B cell (primary cell): ENCODE data around the gene UBXN2A. TPM values are rescaled to one million over a fixed set of nuclear protein-coding genes. Genes with fewer than 3 reads are reported as not detected.
"Not testable (repeated sequence)": the region's sequence is repeated elsewhere in the genome, so short reads cannot be mapped to it uniquely, and the experiment has no call there.

Experiments used
- ATAC-seq: fragments of 200-7000 bp; cut with Tn5 transposase; one replicate; pipeline ENCODE4 v1.10.0; 2021; ENCODE audit warnings: low read depth, mild to moderate bottlenecking, moderate number of reproducible peaks, moderate library complexity
- CTCF ChIA-PET: fragments of 350-600 bp; sonication (Branson Sonifier 250); formaldehyde crosslinking; loops from one replicate; lab custom pipeline; 2021; ENCODE audit warnings: antibody characterized with exemption, inconsistent platforms; lab: Charles Lee
- POLR2A ChIA-PET: fragments of 350-600 bp; sonication (Branson Sonifier 250); formaldehyde crosslinking; loops from one replicate; lab custom pipeline; 2021; ENCODE audit warnings: antibody characterized with exemption; lab: Charles Lee
- DNase-seq: peaks from one replicate; pipeline ENCODE4 v3.0.0; 2013
- H2AFZ ChIP-seq: 2 replicates; pipeline ENCODE4 v1.6.1; 2012; ENCODE audit warnings: mild to moderate bottlenecking, low read depth, low read length; ENCODE audit not compliant: insufficient read depth, poor library complexity, severe bottlenecking
- H3K27ac ChIP-seq, 2 donors: 1 replicate in 1 of 2; 2 replicates in 1 of 2; pipeline ENCODE4 v1.5.1; 2012 to 2013; ENCODE audit warnings: low read length in 2 of 2, mild to moderate bottlenecking in 2 of 2, moderate library complexity in 1 of 2
- H3K27me3 ChIP-seq, 4 experiments: fragments of 200-600 bp in 1 of 4; sonication (generic) in 1 of 4; replicated peaks in 1 of 4; 1 replicate in 2 of 4; 2 replicates in 2 of 4; pipeline versions ENCODE4 v1.6.1 to v1.7.0; 2013 to 2016; ENCODE audit warnings: low read length in 3 of 4, mild to moderate bottlenecking in 2 of 4, mixed read lengths in 1 of 4, moderate library complexity in 1 of 4; ENCODE audit not compliant: insufficient read depth in 4 of 4, control insufficient read depth in 3 of 4; ENCODE audit errors: control extremely low read depth in 1 of 4
- H3K36me3 ChIP-seq, 2 experiments: replicated peaks in 1 of 2; 1 replicate in 1 of 2; 2 replicates in 1 of 2; pipeline versions ENCODE4 v1.6.1 to v1.7.1; 2013; ENCODE audit warnings: low read length in 1 of 2; ENCODE audit not compliant: insufficient read depth in 2 of 2, control insufficient read depth in 1 of 2; ENCODE audit errors: control extremely low read depth in 1 of 2, extremely low read depth in 1 of 2
- H3K4me1 ChIP-seq, 2 donors: fragments of 200-600 bp in 1 of 2; sonication (generic) in 1 of 2; 1 replicate in 1 of 2; 2 replicates in 1 of 2; pipeline versions ENCODE4 v1.5.1 to v1.6.1; 2013 to 2017; ENCODE audit warnings: low read length in 2 of 2; ENCODE audit not compliant: control insufficient read depth in 2 of 2, insufficient read depth in 2 of 2
- H3K4me2 ChIP-seq: replicated peaks from 2 replicates; pipeline ENCODE3; 2012; ENCODE audit warnings: mild to moderate bottlenecking, low read depth, low read length; ENCODE audit not compliant: poor library complexity, severe bottlenecking
- H3K4me3 ChIP-seq, 5 experiments: fragments of 200-600 bp in 1 of 5; sonication (generic) in 1 of 5; 1 replicate in 3 of 5; 2 replicates in 2 of 5; pipeline versions ENCODE4 v1.5.1 to v1.7.0; 2011 to 2016; ENCODE audit warnings: low read length in 4 of 5, mild to moderate bottlenecking in 4 of 5, low read depth in 2 of 5, control low read depth in 1 of 5, moderate library complexity in 1 of 5; ENCODE audit not compliant: insufficient read depth in 1 of 5; ENCODE audit errors: control extremely low read depth in 1 of 5, extremely low read depth in 1 of 5
- H3K79me2 ChIP-seq: fragments of 200-600 bp; sonication (generic); one replicate; pipeline ENCODE4 v1.6.0; 2016; ENCODE audit warnings: low read length; ENCODE audit not compliant: control insufficient read depth, insufficient read depth
- H3K9ac ChIP-seq: fragments of 200-600 bp; sonication (generic); 2 replicates; pipeline ENCODE4 v1.6.1; 2017; ENCODE audit warnings: mild to moderate bottlenecking, low read length, moderate library complexity
- H3K9me3 ChIP-seq, 3 donors: one replicate each; pipeline versions ENCODE4 v1.6.1 to v1.7.1; 2013; ENCODE audit warnings: low read length in 2 of 3; ENCODE audit not compliant: control insufficient read depth in 2 of 3, insufficient read depth in 1 of 3; ENCODE audit errors: control extremely low read depth in 1 of 3
- H4K20me1 ChIP-seq: 2 replicates; pipeline ENCODE4 v1.6.0; 2012; ENCODE audit warnings: mild to moderate bottlenecking, low read length; ENCODE audit not compliant: insufficient read depth, control insufficient read depth, poor library complexity, severe bottlenecking
- H3K27ac Mint-ChIP-seq: one replicate; pipeline ENCODE4 v1.8.0; 2021; ENCODE audit warnings: mixed read lengths
- H3K27me3 Mint-ChIP-seq: one replicate; pipeline ENCODE4 v1.8.0; 2021; ENCODE audit warnings: mixed read lengths
- H3K4me1 Mint-ChIP-seq: one replicate; pipeline ENCODE4 v1.8.0; 2021; ENCODE audit warnings: mixed read lengths
- H3K4me3 Mint-ChIP-seq: one replicate; pipeline ENCODE4 v1.8.0; 2021; ENCODE audit warnings: mixed read lengths
- H3K9me3 Mint-ChIP-seq: one replicate; pipeline ENCODE4 v1.8.0; 2022; ENCODE audit warnings: mixed read lengths; ENCODE audit not compliant: insufficient read depth
- CTCF ChIP-seq: fragments of 200-600 bp; IDR thresholded peaks from one replicate; pipeline ENCODE4 v1.8.0; 2022; ENCODE audit warnings: antibody characterized with exemption, mild to moderate bottlenecking
- EZH2 ChIP-seq: IDR thresholded peaks from 2 replicates; pipeline ENCODE4 v1.6.1; 2012; ENCODE audit warnings: borderline replicate concordance, low read depth, mild to moderate bottlenecking, moderate library complexity, low read length; ENCODE audit not compliant: insufficient read depth, poor library complexity, severe bottlenecking
- WGBS: methylation state at CpG from one replicate; pipeline ENCODE4 v1.1.5; 2013; ENCODE audit warnings: missing lambda C conversion rate; ENCODE audit not compliant: insufficient coverage; 5-methylcytosine and 5-hydroxymethylcytosine counted together
- intact Hi-C: fragments of 100-400 bp; cut with micrococcal nuclease; formaldehyde crosslinking; loops from one replicate; pipeline ENCODE4 v1.10.0; 2022
- polyA plus RNA-seq: library from polyadenylated mRNA; depleted of rRNA; stranded (reverse); fragments of >200 nt; gene quantifications from 2 replicates; pipeline ENCODE4 v1.2.3, GENCODE V29; 2012
- total RNA-seq, 2 donors: library from RNA; stranded (reverse); fragments of 120-200 nt in 1 of 2; gene quantifications; 1 replicate in 1 of 2; 2 replicates in 1 of 2; pipeline versions ENCODE4 v1.2.3 to v1.2.4, GENCODE V29; 2013 to 2022

The UBXN2A gene
- total and polyA plus RNA-seq, 2 donors (not counting 1 experiment from before 2014, with no cell fraction given) = 2.8 to 13.4 TPM

- no peak overlapping the region for H2AFZ ChIP-seq
- H3K27ac ChIP-seq = no peak overlapping the region
- Mint-ChIP-seq H3K9me3 (no peaks in the 10 kb centered on the region), H3K27ac (no peak overlapping the region), H3K27me3 (peaks cover 29% of the 10 kb centered on the region), H3K4me3 (no peak overlapping the region), H3K4me1 (peaks cover 7% of the 10 kb centered on the region)
- no peak for DNase-seq
- intact Hi-C loops = no loop called here
- H3K4me2 ChIP-seq = no peak overlapping the region
- ATAC-seq = no peak
- no peak overlapping the region for H3K4me3 ChIP-seq
- ChIA-PET POLR2A (no interaction called here), CTCF (interaction anchor here (3.7 kb wide), 1 partner anchor 86 kb away, joined by 12 read pairs; the partner anchor contains the start of gene ATAD2B)
- no peaks in the 10 kb centered on the region for H4K20me1 ChIP-seq
- H3K27me3 ChIP-seq = peaks cover 0 to 34% (median 15%) of the 10 kb centered on the region in 4 experiments
- TF ChIP-seq EZH2 (no peak), CTCF (no peak)
- no peaks in the 10 kb centered on the region for H3K36me3 ChIP-seq
- 81% methylated on average over 7 of the region's 9 CpGs for WGBS
- H3K4me1 ChIP-seq = peaks cover 13 to 15% of the 10 kb centered on the region in 2 donors
- no peaks in the 10 kb centered on the region for H3K79me2 ChIP-seq
- no peak overlapping the region for H3K9ac ChIP-seq
- H3K9me3 ChIP-seq = peaks cover 0 to 10% (median 0%) of the 10 kb centered on the region in 3 donors
Observed at GRCh38 chr2:24012521-24013188, 72.4 kb downstream of the UBXN2A start.

GRCh38 chr2:24014902-24015301 lies 74.6 kb downstream of the UBXN2A start:
- H4K20me1 ChIP-seq, ATAC-seq, DNase-seq, H3K27ac ChIP-seq, H2AFZ ChIP-seq, H3K9me3 ChIP-seq, H3K4me3 ChIP-seq, H3K79me2 ChIP-seq, H3K4me3 Mint-ChIP-seq, H3K36me3 ChIP-seq, H3K9ac ChIP-seq, H3K27ac Mint-ChIP-seq, POLR2A ChIA-PET, H3K4me1 Mint-ChIP-seq, H3K4me2 ChIP-seq, H3K9me3 Mint-ChIP-seq, intact Hi-C loops, H3K4me1 ChIP-seq: not testable (repeated sequence)
- CTCF ChIA-PET = interaction anchor here (1.1 kb wide), 1 partner anchor 20 kb away, joined by 3 read pairs; no protein-coding TSS in a partner anchor
- H3K27me3 ChIP-seq = peaks cover 0 to 22% (median 5%) of the 10 kb centered on the region in 4 experiments
- 92% methylated on average over 2 of the region's 6 CpGs for WGBS
- peaks cover 24% of the 10 kb centered on the region for H3K27me3 Mint-ChIP-seq
